C4-2B (cell line): Measurements from ENCODE around the gene DCLRE1C.
"Not testable (repeated sequence)": the region's sequence is repeated elsewhere in the genome, so short reads cannot be mapped to it uniquely, and the experiment has no call there.

Experiments used
- CTCF ChIP-seq: fragments of 450-650 bp; conservative IDR thresholded peaks from 2 replicates; pipeline ENCODE4 v1.5.1; 2017; ENCODE audit warnings: mild to moderate bottlenecking
- ZFX ChIP-seq: fragments of 450-650 bp; IDR thresholded peaks from 2 replicates; pipeline ENCODE4 v1.6.1; 2017

- not testable (repeated sequence) for TF ChIP-seq CTCF, ZFX
Observed at GRCh38 chr10:14907591-14907990, 46.3 kb downstream of the DCLRE1C start.
